CD4-positive, CD25-positive, alpha-beta regulatory T cell (primary cell): ENCODE results near the gene NUTM2E. TPM values are rescaled to one million over a fixed set of nuclear protein-coding genes. Genes with fewer than 3 reads are reported as not detected.
"Not testable (repeated sequence)": the region's sequence is repeated elsewhere in the genome, so short reads cannot be mapped to it uniquely, and the experiment has no call there.

Experiments
- ATAC-seq, 2 donors: fragments of 150-1000 bp; cut with Tn5 transposase; one replicate each; pipeline ENCODE4 v1.10.0; 2021; ENCODE audit warnings: low read depth in 2 of 2, moderate number of reproducible peaks in 2 of 2, moderate library complexity in 1 of 2
- DNase-seq, 3 donors: peaks; one replicate each; pipeline versions ENCODE4 v3.0.0 to v3.0.0-alpha.2; 2012 to 2022; ENCODE audit warnings: mixed read lengths in 1 of 3
- H3K27ac ChIP-seq: one replicate; pipeline ENCODE4 v1.7.0; 2013; ENCODE audit warnings: mild to moderate bottlenecking, low read length; ENCODE audit not compliant: insufficient read depth, poor library complexity, severe bottlenecking
- H3K27me3 ChIP-seq: one replicate; pipeline ENCODE4 v1.7.0; 2013; ENCODE audit warnings: low read length; ENCODE audit not compliant: control insufficient read depth, insufficient read depth
- H3K36me3 ChIP-seq: one replicate; pipeline ENCODE4 v1.7.0; 2013; ENCODE audit warnings: mild to moderate bottlenecking, low read length, moderate library complexity; ENCODE audit not compliant: control insufficient read depth, insufficient read depth
- H3K4me1 ChIP-seq: 2 replicates; pipeline ENCODE4 v1.7.0; 2013; ENCODE audit warnings: mild to moderate bottlenecking, low read length; ENCODE audit not compliant: insufficient read depth, control insufficient read depth, poor library complexity, severe bottlenecking
- H3K4me3 ChIP-seq: one replicate; pipeline ENCODE4 v1.7.0; 2013; ENCODE audit warnings: low read depth, mild to moderate bottlenecking, low read length, moderate library complexity
- H3K9me3 ChIP-seq, 2 experiments: 1 replicate in 1 of 2; 2 replicates in 1 of 2; pipeline ENCODE4 v1.7.0; 2013; ENCODE audit warnings: low read length in 2 of 2, mild to moderate bottlenecking in 1 of 2, moderate library complexity in 1 of 2; ENCODE audit not compliant: control insufficient read depth in 2 of 2
- H3K27ac Mint-ChIP-seq, 3 donors: one replicate each; pipeline ENCODE4 v1.8.0; 2020 to 2022; ENCODE audit warnings: mild to moderate bottlenecking in 3 of 3, mixed read lengths in 3 of 3, moderate library complexity in 2 of 3
- H3K27me3 Mint-ChIP-seq: one replicate; pipeline ENCODE4 v1.8.0; 2022; ENCODE audit warnings: mild to moderate bottlenecking, mixed read lengths
- H3K36me3 Mint-ChIP-seq: one replicate; pipeline ENCODE4 v1.8.0; 2020; ENCODE audit warnings: mixed read lengths
- H3K4me1 Mint-ChIP-seq, 4 donors: one replicate each; pipeline ENCODE4 v1.8.0; 2020 to 2022; ENCODE audit warnings: mixed read lengths in 4 of 4, mild to moderate bottlenecking in 1 of 4
- H3K4me3 Mint-ChIP-seq, 4 donors: one replicate each; pipeline ENCODE4 v1.8.0; 2020 to 2022; ENCODE audit warnings: mild to moderate bottlenecking in 4 of 4, mixed read lengths in 4 of 4, moderate library complexity in 3 of 4
- H3K9me3 Mint-ChIP-seq, 7 donors: one replicate each; pipeline ENCODE4 v1.8.0; 2020 to 2022; ENCODE audit warnings: mixed read lengths in 7 of 7, mild to moderate bottlenecking in 3 of 7, moderate library complexity in 2 of 7
- polyA plus RNA-seq, 4 donors: library from polyadenylated mRNA; unstranded; fragments of 300-500 nt; fragmentation: Illumina TruSeq; gene quantifications; one replicate each; pipeline ENCODE4 v1.2.3, GENCODE V29; 2021
- total RNA-seq: library from RNA; stranded (reverse); gene quantifications from one replicate; pipeline ENCODE4 v1.2.3, GENCODE V29; 2022

NUTM2E gene
- total and polyA plus RNA-seq, 5 donors from 2014 or later, result 0.07 TPM; not detected in 4

DNA sequence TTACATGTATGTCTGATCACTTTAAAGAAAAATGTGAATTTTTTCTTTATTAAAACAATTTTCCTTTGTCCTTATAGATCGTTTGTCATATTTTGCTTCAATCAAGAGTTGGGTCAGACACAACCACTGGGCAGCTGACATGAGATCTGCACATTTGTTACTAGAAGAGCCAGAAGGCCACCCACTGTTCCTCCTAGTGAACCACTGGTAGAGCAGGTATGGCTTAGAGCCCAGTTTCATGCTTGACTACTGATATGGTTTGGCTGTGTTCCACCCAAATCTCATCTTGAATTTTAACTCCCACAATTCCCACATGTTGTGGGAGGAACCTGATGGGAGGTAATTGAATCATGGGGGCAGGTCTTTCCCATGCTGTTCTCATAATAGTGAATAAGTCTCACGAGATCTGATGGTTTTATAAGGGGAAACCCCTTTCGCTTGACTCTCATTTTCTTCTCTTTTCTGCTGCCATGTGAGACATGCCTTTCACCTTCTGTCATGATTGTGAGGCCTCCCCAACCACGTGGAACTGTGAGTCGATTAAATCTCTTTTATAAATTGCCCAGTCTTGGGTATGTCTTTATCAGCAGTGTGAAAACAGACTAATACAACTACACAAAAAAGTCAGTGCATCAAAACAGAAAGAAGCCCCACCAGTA lies 43.0 kb downstream of the NUTM2E start:
- H3K36me3 Mint-ChIP-seq, H3K9me3 ChIP-seq, DNase-seq, H3K27ac Mint-ChIP-seq, H3K27me3 Mint-ChIP-seq, ATAC-seq, H3K4me1 ChIP-seq, H3K4me3 ChIP-seq, H3K4me3 Mint-ChIP-seq, H3K27me3 ChIP-seq, H3K4me1 Mint-ChIP-seq, H3K27ac ChIP-seq, H3K36me3 ChIP-seq, H3K9me3 Mint-ChIP-seq: not testable (repeated sequence)

GRCh38 chr10:79871729-79872128 lies 45.2 kb downstream of the NUTM2E start:
- H3K36me3 Mint-ChIP-seq, H3K36me3 ChIP-seq, H3K9me3 Mint-ChIP-seq, H3K4me1 ChIP-seq, H3K9me3 ChIP-seq, H3K27me3 Mint-ChIP-seq, H3K27me3 ChIP-seq, H3K4me3 Mint-ChIP-seq, H3K27ac Mint-ChIP-seq, ATAC-seq, DNase-seq, H3K4me1 Mint-ChIP-seq, H3K4me3 ChIP-seq, H3K27ac ChIP-seq: not testable (repeated sequence)

Other genes starting within 250 kb of the NUTM2E start
- not detected for gene SFTPA1, start 215.8 kb upstream of the NUTM2E start, total RNA-seq
- gene SFTPA1, start 215.8 kb upstream of the NUTM2E start, polyA plus RNA-seq, result not detected
- 2.4 TPM for gene NUTM2B, start 123.5 kb upstream of the NUTM2E start, total RNA-seq
- gene NUTM2B, start 123.5 kb upstream of the NUTM2E start, polyA plus RNA-seq, result under 1 TPM in 3 of 4 donors, not detected in 1; 0.05 to 0.15 (median 0.08) TPM
- gene SFTPD, start 122.4 kb downstream of the NUTM2E start, total RNA-seq, result not detected
- gene SFTPD, start 122.4 kb downstream of the NUTM2E start, polyA plus RNA-seq, result not detected